Measurements from ENCODE around the gene GALNT7.

The GALNT7 gene

DNA sequence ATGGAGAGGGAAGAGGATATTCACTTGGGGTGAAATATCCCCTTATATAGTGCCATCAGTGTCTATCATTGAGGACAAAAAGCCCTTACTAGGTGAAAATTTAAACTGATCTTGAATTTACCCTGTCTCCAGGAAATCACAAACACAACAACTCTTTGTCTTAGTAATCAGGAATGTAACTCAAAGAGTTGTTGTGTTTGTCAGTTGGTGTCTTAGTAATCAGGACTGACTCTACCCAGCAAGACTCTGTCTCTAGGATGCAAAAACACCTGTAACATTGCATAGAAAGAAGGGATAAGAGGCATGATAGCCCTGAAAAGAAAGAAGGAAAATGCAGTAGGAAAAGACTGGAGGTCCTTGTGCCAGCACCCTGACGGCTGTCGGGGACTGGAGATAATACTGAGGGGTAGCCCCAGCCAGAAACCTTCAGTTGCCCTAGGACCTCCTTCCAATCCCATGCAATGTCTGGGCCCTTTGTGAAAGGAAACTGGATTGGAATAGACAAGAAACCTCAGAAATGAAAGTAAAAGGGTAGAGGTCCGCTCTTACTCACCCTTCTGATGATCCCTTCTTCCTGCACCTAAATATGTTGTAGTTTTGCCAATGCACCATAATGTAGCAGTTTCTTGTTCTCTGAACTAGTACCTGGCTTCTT lies 120.2 kb downstream of the GALNT7 start:
- H3K4me3 ChIP-seq (ENCODE audit: low read depth, low read length) = no peak overlapping the region

DNA sequence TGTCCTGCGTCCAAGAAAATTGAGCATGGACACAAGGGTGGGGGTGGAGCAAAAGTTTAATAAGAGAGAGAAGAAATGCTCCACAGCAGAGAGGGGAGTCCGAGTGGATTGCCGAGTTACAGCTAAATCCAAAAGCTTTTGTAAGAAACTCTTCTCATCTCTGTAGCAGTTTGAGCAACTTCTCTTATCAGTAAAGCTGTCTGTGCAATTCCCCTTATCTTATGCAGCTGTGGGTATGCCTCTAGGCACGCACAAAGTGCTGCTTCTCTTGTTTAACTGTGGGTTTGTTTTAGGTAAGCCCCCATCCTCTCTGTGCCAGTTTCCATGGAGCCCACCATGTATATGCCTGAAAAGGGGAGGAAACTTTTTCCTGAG lies 120.7 kb downstream of the GALNT7 start:
- no peak overlapping the region for H3K4me3 ChIP-seq (ENCODE audit: low read depth, low read length)

- H3K4me3 ChIP-seq (ENCODE audit: low read depth, low read length) = no peak overlapping the region
These were observed 123.3 kb downstream of the GALNT7 start for GRCh38 chr4:173291899-173292298.

DNA sequence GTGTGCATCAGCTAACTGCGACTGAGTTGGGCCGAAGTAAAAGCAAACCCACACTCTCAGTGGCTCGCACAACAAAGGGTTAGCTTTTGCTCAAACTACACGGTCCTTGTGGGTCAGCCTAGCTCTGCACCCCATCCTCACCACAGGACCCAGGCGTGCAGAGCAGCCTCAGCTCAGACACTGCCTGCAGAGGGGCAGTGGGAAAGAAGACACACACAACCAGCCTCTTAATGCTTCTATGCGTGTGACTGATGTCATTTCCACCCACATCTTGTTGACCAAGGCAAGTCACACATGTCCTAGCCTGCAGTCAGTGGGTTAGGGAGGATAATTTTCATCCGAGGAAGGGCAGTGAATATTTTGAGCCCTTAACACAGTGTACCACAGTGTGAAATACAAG lies 125.1 kb downstream of the GALNT7 start:
- no peak overlapping the region for H3K4me3 ChIP-seq (ENCODE audit: low read depth, low read length)

DNA sequence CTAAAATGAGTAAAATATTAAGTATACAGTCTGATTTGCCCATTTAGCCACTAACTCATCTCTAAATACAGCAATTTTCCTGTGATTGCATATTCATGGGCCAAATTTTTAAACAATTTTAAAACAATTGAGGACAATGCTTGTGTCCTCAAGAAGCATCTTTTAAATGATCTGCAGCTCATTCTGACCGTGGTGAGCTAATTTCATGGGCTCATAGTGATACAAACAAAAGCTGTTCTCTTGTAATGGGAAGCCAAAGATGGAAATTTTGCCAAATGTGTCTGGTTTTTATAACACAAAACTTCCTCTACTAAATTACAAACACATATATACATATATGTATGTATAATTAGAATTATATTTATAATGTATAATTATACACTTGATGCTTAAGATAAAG lies 125.8 kb downstream of the GALNT7 start:
- no peak overlapping the region for H3K4me3 ChIP-seq (ENCODE audit: low read depth, low read length)

DNA sequence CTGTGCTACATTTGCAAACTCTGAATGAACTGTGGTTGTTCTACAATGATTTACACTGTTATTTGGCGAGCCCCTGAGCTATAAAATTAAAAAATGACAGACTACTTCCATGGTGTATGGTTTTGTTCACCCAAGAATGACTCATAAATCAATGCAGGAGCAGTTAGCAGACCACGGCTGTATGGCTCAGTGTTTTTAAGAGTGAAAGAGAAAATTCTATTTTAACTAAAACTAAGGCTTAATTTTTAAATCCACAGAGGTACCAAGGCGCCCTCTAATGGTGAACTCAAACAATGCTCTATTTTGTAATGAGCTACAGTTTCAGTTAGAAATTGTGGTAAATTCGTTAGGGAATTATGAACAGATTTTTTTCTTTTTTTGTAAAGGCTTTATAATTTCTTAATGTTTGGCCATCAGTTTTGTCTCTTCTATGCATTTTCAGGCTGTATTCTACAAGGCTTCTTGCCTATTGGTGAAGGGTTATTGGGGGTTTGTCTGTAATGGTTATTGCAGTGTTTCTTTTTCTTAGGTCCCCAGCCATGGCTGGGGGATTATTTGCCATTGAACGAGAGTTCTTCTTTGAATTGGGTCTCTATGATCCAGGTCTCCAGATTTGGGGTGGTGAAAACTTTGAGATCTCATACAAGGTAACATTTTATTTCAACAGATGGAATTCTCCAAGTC lies 133.0 kb downstream of the GALNT7 start:
- no peak overlapping the region for H3K4me3 ChIP-seq (ENCODE audit: low read depth, low read length)

DNA sequence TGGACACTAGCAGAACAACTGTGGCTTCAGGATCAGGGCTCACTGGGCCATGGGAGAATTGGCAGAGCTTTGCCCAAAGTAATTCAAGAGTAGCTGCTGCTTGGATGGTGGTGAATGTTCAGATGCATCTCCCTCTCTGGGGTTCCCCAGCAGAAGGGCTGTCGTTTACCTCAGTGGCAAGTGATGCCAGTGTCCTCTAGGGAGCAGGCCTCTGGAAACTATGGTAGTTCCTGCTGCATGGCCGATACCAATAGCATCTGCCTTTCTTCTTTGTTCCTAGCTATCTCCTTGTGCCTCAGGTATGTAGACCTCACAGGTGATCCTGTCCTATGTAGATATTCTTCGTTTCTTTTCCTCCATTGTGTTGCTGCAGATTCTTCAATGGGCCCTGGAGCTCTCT lies 139.2 kb downstream of the GALNT7 start:
- no peak overlapping the region for H3K4me3 ChIP-seq (ENCODE audit: low read depth, low read length)

DNA sequence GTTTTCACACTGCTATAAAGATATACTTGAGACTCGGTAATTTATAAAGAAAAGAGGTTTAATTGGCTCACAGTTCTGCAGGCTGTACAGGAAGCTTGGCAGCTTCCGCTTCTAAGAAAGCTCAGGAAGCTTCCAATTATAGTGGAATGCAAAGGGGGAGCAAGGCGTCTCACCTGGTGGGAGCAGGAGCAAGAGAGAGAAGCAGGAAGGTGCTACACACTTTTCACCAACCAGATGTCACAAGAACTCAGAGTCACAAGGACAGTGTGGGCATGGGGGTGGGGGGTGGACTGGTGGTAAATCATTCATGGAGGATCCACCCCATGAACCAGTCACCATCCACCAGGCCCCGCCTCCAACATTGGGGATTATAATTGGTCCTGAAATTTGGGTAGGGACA lies 142.8 kb downstream of the GALNT7 start:
- H3K4me3 ChIP-seq (ENCODE audit: low read depth, low read length) = no peak overlapping the region

DNA sequence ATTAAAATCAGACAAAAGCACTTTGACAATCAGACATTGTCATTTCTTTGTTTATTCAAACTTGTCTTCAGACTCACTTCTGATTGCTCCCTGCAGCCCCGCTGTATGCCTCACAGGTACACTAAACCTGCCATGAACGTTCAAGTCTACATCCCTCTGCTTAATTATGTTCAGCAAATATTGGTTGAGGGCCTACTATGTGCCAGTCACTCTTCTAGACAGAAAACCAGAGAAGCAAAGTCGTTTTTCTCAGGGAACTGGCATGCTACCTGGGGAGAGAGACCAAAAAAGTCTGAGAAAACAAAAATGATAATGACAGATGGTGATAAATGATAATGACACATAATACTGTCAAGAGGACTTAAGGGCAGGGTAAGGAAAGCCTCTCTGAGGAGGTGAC lies 146.1 kb downstream of the GALNT7 start:
- no peak overlapping the region for H3K4me3 ChIP-seq (ENCODE audit: low read depth, low read length)

DNA sequence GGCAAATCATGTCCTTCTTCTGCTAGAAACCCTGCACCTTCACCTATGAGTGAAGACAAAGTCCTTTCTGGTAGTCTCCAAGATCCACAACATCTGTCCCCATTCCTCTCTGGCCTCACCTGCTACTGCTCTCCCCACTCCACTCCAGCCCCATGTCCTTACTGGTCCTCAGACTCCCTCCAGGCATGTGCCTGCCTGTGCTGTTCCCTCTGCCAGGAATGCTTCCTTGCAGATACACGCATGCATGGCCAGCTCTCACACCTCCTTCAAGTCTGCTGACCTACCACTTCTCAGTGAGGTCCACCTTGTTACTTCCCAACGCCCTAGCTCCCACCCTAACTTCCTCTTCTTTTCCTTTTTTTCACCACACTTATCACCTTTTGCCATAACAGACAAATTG lies 147.4 kb downstream of the GALNT7 start:
- no peak overlapping the region for H3K4me3 ChIP-seq (ENCODE audit: low read depth, low read length)

GRCh38 chr4:173317004-173317403 lies 148.4 kb downstream of the GALNT7 start:
- no peak overlapping the region for H3K4me3 ChIP-seq (ENCODE audit: low read depth, low read length)

GRCh38 chr4:173318240-173318639 lies 149.6 kb downstream of the GALNT7 start:
- no peak overlapping the region for H3K4me3 ChIP-seq (ENCODE audit: low read depth, low read length)

DNA sequence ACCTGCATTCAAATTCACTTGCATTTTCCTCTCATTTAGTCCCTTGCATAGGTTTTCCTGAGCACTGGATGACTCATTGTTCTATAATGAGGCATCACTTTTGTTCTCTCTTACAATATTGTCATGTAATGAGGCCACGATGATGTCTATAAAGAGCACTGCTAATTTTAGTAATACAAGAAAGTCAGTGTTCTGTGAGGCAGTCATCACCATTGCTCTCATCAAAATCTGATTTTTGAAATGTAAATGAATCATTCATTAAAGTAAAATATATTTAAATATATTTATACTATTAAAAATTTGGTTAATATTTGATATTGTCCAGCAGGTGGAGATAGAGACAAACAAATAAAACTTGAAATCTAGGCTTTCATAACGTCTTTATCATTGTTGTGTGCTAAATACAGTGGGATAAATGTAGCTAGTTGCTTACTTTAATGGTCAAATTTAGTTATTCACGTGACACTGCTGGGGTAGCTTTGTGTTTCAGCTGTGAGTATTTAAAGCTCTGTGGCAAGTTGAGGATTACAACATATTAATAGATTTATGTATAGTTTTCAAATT lies 150.1 kb downstream of the GALNT7 start:
- no peak overlapping the region for H3K4me3 ChIP-seq (ENCODE audit: low read depth, low read length)

DNA sequence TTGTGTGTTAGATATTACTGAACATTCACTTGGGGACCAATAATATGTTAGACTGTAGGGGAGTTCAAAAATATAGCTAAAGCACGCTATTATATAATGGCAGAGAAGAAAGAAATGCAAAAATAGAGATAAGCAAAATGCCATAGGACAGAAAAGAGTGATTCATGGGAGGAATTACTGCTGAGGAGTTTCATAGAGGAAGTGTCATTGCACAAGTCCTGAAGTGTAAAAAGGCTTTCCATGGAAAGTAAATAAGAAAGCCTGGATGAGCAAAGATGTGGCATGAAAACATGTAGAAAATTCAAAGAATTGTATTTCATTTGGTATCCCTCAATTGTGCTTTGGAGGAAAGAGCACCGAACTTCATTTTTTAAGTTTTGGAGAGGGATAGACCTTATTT lies 151.1 kb downstream of the GALNT7 start:
- H3K4me3 ChIP-seq (ENCODE audit: low read depth, low read length) = no peak overlapping the region

- H3K4me3 ChIP-seq (ENCODE audit: low read depth, low read length) = no peak overlapping the region
These were observed 156.6 kb downstream of the GALNT7 start for GRCh38 chr4:173325007-173325736.

DNA sequence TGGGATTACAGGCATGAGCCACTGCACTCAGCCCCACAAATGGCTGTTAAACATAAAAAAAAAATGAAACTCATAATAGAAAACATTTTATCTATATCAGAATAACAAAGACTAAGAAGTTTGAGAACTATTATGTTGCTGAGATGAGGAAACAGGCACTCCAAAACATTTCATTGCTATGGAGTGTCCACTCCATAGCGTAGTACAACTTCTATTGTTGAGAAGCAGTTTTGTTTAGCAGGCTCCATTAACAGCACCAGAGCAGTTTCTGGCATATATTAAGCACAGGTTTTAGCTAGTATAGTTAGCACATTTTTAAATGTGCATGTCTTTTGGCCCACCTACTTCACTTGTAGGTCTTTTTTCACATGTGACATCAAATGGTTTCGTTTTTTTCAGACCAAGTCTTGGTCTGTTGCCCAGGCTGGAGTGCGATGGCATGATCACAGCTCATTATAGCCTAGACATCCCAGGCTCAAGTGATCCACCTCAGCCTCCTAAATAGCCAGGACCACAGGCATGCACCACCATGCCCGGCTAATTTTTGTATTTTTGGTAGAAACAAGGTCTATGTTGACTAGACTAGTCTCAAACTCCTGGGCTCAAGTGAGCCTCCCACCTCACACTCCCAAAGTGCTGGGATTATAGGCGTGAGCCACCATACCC lies 159.8 kb downstream of the GALNT7 start:
- H3K4me3 ChIP-seq (ENCODE audit: low read depth, low read length) = no peak overlapping the region

GRCh38 chr4:173330590-173330989 lies 162.0 kb downstream of the GALNT7 start:
- H3K4me3 ChIP-seq (ENCODE audit: low read depth, low read length) = no peak overlapping the region

DNA sequence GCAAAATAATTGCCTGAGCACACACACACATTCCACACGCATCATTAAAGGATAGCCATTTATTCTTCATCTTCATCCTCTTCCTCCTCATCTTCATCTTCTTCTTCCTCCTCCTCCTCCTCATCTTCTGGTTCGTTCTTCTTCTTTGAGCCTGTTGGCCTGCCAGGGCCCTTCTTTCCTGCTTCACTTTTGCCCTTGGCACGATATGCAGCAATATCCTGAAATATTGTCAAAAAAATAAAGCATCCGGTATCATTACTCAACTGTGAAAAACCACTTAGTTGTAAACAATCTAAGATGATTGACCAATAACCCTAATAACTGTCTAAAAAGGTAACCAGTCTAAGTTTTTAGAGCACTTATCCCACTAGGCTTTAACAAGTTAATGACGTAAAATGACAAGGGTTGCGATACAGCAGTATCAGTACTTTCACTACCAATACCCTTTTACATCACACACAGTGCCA lies 163.4 kb downstream of the GALNT7 start:
- H3K4me3 ChIP-seq (ENCODE audit: low read depth, low read length) = no peak overlapping the region

DNA sequence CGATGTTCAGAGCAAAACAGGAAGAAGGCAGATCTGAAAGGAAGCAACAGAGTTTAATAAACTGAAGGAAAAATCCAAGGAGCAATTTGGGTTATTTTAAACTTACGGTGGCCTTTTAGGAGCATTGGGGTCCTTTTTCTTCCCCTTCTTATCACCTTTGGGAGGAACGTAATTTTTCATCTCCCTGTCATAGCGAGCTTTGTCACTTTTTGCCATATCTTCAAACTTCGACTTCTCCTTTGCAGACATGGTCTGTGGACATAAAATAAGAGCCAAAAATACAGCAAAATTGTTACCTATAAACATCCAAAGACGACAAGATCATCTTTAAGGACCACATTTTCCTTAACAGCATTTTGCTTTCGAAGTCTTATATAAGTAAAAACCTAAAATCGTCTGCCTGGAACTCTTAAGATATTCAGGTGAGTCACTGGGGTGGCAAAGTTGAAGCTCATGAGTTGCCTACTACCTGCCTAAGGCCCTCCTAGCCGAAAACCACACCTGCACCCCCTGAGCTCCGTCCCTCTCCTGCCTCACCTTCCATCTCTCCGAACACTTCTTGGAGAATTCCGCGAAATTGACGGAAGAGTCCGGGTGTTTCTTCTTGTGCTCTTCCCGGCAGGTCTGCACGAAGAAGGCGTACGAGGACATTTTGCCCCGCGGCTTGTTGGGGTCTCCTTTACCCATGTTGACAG lies 164.5 kb downstream of the GALNT7 start:
- H3K4me3 ChIP-seq (ENCODE audit: low read depth, low read length) = peak overlapping the region; percentile 97

GRCh38 chr4:173333658-173334084 lies 165.1 kb downstream of the GALNT7 start:
- H3K4me3 ChIP-seq (ENCODE audit: low read depth, low read length) = peak overlapping the region; percentile 97
